Testis (tissue), 3 donors: ENCODE results near the gene FAM83C. TPM values are rescaled to one million over a fixed set of nuclear protein-coding genes. Genes with fewer than 3 reads are reported as not detected.
A peak's percentile ranks its signal among the peaks of the same experiment; 100 is the strongest.

ENCODE experiments used
- DNase-seq: peaks from one replicate; pipeline ENCODE4 v3.0.0-alpha.2; 2019
- H3K27ac ChIP-seq, 2 donors: fragments of 200-600 bp; sonication (generic); one replicate each; pipeline ENCODE4 v1.5.1; 2019
- H3K27me3 ChIP-seq: fragments of 200-600 bp; sonication (generic); one replicate; pipeline ENCODE4 v1.5.1; 2019
- H3K36me3 ChIP-seq: fragments of 200-600 bp; sonication (generic); one replicate; pipeline ENCODE4 v1.5.1; 2017; ENCODE audit warnings: low read depth; ENCODE audit errors: missing control alignments
- H3K4me1 ChIP-seq: fragments of 200-600 bp; sonication (generic); one replicate; pipeline ENCODE4 v1.5.1; 2019
- H3K4me3 ChIP-seq, 2 donors: fragments of 200-600 bp; sonication (generic); one replicate each; pipeline ENCODE4 v1.5.1; 2017 to 2019
- H3K9me3 ChIP-seq: fragments of 200-600 bp; sonication (generic); one replicate; pipeline ENCODE4 v1.5.1; 2017
- CTCF ChIP-seq, 3 experiments: fragments of 450-650 bp in 2 of 3; fragments of 200-600 bp in 1 of 3; sonication (generic) in 1 of 3; IDR thresholded peaks; one replicate each; pipeline ENCODE4 v1.5.1; 2016 to 2019; ENCODE audit warnings: antibody characterized with exemption in 3 of 3, mild to moderate bottlenecking in 2 of 3, moderate library complexity in 1 of 3
- POLR2A ChIP-seq: fragments of 450-650 bp; IDR thresholded peaks from one replicate; pipeline ENCODE4 v1.6.1; 2017; ENCODE audit warnings: antibody characterized with exemption, mild to moderate bottlenecking, moderate library complexity
- WGBS, 2 donors: methylation state at CpG; one replicate each; pipeline ENCODE4 v1.1.5; 2018; 5-methylcytosine and 5-hydroxymethylcytosine counted together
- intact Hi-C: fragments of 100-400 bp; cut with DNase I; formaldehyde crosslinking; loops from one replicate; pipeline ENCODE4 v1.15.1; 2023; ENCODE audit warnings: low total_unique reads
- polyA plus RNA-seq: library from polyadenylated mRNA; stranded (reverse); fragments of 350-450 nt; fragmentation: Illumina TruSeq; extraction: RNeasy Lipid Tissue Mini Kit (QIAGEN cat#74804); gene quantifications from one replicate; pipeline ENCODE4 v1.2.3, GENCODE V29; 2014; ENCODE audit warnings: low read depth, low replicate concordance; ENCODE audit not compliant: insufficient read depth
- total RNA-seq, 2 donors: library from RNA; depleted of rRNA; stranded (reverse); fragments of >200 nt; gene quantifications; one replicate each; pipeline ENCODE4 v1.2.3, GENCODE V29; 2016

FAM83C gene
- total and polyA plus RNA-seq, 3 donors from 2014 or later, result 0.39 to 0.96 (median 0.43) TPM

GRCh38 chr20:35326740-35327073 is 34.5 kb upstream of the FAM83C start:
- peak overlapping the region in 1 of 2 donors; percentile 3 for H3K27ac ChIP-seq
- no peak for DNase-seq
- H3K4me3 ChIP-seq, result no peak overlapping the region

GRCh38 chr20:35326021-35326739 is 34.0 kb upstream of the FAM83C start:
- H3K27ac ChIP-seq, result no peak overlapping the region
- no peaks in the 10 kb centered on the region for H3K9me3 ChIP-seq
- no peaks in the 10 kb centered on the region for H3K27me3 ChIP-seq
- 76 to 82% methylated on average over 11 of the region's 11 CpGs for WGBS, 2 donors
- no peak overlapping the region for H3K4me3 ChIP-seq
- no peaks in the 10 kb centered on the region for H3K36me3 ChIP-seq
- no peaks in the 10 kb centered on the region for H3K4me1 ChIP-seq
- no peak for DNase-seq
- intact Hi-C loops, result no loop called here
- TF ChIP-seq POLR2A (no peak), CTCF (IDR thresholded peaks at IDR 0.05) (no peak)

More at GRCh38 chr20:35326740-35327073, 34.5 kb upstream of the FAM83C start:
- H3K9me3 ChIP-seq, result no peaks in the 10 kb centered on the region
- no peak for TF ChIP-seq CTCF (IDR thresholded peaks at IDR 0.05)
- TF ChIP-seq POLR2A, result no peak
- intact Hi-C loops, result no loop called here
- no peaks in the 10 kb centered on the region for H3K27me3 ChIP-seq
- no peaks in the 10 kb centered on the region for H3K36me3 ChIP-seq
- no peaks in the 10 kb centered on the region for H3K4me1 ChIP-seq
- WGBS, 2 donors, result 67 to 85% methylated on average over 3 of the region's 3 CpGs

GRCh38 chr20:35325401-35325800 is 33.2 kb upstream of the FAM83C start:
- WGBS, 2 donors, result 72 to 90% methylated on average over 6 of the region's 6 CpGs
- Histone ChIP-seq H3K27ac (no peak overlapping the region), H3K4me3 (no peak overlapping the region), H3K27me3 (no peaks in the 10 kb centered on the region), H3K36me3 (no peaks in the 10 kb centered on the region), H3K4me1 (no peaks in the 10 kb centered on the region), H3K9me3 (no peaks in the 10 kb centered on the region)
- TF ChIP-seq POLR2A, result no peak
- TF ChIP-seq CTCF (IDR thresholded peaks at IDR 0.05), result no peak
- intact Hi-C loops, result no loop called here
- DNase-seq, result no peak

- Histone ChIP-seq H3K4me1 (no peaks in the 10 kb centered on the region), H3K4me3 (no peak overlapping the region), H3K27ac (no peak overlapping the region), H3K9me3 (no peaks in the 10 kb centered on the region), H3K27me3 (no peaks in the 10 kb centered on the region), H3K36me3 (no peaks in the 10 kb centered on the region)
- intact Hi-C loops, result no loop called here
- WGBS, 2 donors, result 91% methylated on average over 3 of the region's 3 CpGs
- TF ChIP-seq POLR2A, result no peak
- TF ChIP-seq CTCF (IDR thresholded peaks at IDR 0.05), result no peak
- no peak for DNase-seq
Measured at GRCh38 chr20:35320396-35321126, 28.3 kb upstream of the FAM83C start.

GRCh38 chr20:35319871-35320197 is 27.6 kb upstream of the FAM83C start:
- Histone ChIP-seq H3K9me3 (no peaks in the 10 kb centered on the region), H3K27me3 (no peaks in the 10 kb centered on the region), H3K4me1 (no peaks in the 10 kb centered on the region), H3K27ac (no peak overlapping the region), H3K36me3 (no peaks in the 10 kb centered on the region), H3K4me3 (no peak overlapping the region)
- DNase-seq, result no peak
- intact Hi-C loops, result no loop called here
- TF ChIP-seq CTCF (IDR thresholded peaks at IDR 0.05) (no peak), POLR2A (no peak)
